GM21526 (cell line): ENCODE measurements around the gene WNT7B.

Experiments used
- ATAC-seq: cut with Tn5 transposase; IDR thresholded peaks from one replicate; pipeline ENCODE4 v1.9.1; 2021; ENCODE audit warnings: moderate library complexity; ENCODE audit not compliant: unreplicated experiment, low FRiP score

Gene WNT7B

GRCh38 chr22:45977003-45977411 lies at the start of gene WNT7B:
Gene WNT7B (minus strand): TSS chr22:45977162. CDS start chr22:45976754, 408 bp downstream.
- ATAC-seq: no peak

DNA sequence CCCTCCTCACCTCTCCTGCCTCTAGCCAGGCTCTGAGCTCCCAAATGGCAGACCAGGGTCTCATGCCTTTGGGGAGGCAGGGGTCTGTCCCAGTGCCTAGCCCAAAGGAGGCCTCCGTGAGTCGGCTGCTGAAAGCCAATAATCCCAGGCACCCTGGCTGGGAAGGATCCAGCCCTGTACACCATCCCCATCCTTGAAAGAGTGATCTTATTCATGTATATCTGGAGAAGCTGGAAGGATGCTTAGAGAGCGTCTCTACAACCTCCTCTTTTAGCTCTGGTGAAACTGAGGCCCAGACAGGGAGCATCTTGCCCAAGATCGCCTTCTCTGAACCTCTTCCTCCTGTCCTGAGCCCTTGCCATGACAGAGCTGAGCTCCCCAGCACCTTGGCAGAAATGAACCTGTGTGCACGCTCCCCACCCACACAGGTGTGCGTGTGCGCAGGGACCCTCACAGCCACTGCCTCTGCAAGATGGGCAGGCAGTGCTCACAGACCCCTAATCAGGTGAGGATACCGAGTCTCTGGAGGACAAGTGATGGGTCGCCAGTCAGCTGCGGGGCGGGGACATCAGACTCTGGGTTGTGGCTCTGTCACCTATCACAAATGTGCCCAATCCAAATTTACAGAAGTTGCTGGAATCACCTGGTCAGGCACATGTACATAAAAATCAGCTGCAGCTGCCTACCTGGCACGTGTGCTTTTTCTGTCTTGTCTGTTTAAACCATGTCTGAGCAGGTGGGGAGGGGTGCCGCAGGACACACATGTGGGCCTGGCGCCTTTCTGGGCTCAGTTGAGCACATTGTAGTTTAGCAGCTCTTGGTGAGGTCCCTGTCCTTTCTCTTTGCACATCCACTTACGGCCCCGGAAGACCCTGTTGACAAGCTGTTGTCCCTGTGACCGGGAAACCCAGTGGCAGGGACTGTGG lies 49.3 kb upstream of the WNT7B start:
- no peak for ATAC-seq

GRCh38 chr22:46025225-46025972 lies 48.4 kb upstream of the WNT7B start:
- no peak for ATAC-seq

DNA sequence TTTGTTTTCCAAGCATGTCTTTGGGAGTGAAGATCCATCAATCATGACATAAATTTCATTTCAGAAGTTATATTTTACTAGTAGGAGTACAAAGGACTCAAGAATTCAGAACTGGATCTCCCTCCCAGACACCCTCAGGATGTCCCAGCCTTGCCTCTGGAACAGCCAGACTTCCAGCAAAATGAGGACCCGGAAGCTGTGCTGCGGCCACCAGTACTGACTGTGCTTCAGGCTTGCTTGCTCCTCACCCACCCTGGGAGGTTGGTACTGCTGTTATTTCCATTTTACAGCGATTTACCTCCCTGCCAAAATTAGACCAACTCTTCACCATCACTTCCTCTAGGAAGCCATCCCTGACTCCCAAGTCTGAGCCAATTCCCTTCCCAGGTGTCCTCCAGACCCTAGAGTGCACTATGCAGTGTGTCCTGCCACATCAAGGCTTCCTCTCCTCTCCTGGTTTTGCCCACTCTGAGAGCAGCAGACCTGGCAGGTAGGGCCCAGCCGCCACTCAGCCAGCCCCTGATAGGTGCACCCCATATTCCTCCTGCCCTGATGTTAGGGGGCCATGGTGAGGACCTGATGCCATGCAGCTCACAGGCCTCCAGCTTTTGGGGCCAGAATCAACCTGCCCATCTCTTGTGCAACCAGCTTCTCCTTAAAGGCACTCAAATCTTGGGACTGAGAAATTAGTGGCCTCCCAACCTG lies 47.3 kb upstream of the WNT7B start:
- ATAC-seq: no peak

DNA sequence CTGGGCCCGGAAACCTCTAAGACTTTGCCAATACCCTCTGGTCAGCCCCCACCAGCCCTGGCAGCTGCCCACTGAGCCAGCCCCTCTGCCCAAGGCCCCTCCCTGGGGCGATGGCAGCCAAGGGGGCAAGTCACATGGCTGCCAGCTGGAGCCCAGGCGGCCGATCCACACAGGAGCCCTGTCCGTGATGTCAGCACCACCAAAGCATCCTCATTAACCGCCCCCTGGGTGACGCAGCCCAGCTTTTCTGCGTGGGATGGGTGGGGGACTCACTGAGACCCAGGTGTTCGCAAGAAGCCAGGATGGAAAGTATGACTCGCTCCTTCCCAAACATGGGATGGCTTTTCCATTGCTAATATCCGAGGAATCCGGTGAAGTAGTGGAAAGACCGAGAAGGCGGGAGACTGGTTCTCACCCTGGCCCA lies 46.6 kb upstream of the WNT7B start:
- no peak for ATAC-seq

- ATAC-seq: no peak
These were observed 46.0 kb upstream of the WNT7B start for GRCh38 chr22:46022881-46023512.

- ATAC-seq: no peak
These were observed 44.6 kb upstream of the WNT7B start for GRCh38 chr22:46021577-46021976.

DNA sequence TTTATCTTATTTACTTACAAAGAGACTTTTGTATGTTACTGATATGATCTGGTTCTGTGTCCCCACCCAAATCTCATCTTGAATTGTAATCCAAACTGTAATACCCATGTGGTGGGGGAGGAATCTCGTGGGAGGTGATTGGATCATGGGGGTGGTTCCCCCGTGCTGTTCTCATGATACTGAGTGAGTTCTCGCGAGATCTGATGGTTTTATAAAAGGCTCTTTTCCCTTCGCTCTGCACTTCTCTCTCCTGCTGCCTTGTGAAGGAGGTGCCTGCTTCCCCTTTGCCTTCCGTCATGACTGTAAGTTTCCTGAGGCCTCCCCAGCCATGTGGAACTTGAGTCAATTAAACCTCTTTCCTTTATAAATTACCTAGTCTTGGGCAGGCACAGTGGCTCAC lies 42.4 kb upstream of the WNT7B start:
- no peak for ATAC-seq

- ATAC-seq: no peak
These were observed 41.9 kb upstream of the WNT7B start for GRCh38 chr22:46018859-46019258.

GRCh38 chr22:46017166-46017565 lies 40.2 kb upstream of the WNT7B start:
- ATAC-seq: no peak

DNA sequence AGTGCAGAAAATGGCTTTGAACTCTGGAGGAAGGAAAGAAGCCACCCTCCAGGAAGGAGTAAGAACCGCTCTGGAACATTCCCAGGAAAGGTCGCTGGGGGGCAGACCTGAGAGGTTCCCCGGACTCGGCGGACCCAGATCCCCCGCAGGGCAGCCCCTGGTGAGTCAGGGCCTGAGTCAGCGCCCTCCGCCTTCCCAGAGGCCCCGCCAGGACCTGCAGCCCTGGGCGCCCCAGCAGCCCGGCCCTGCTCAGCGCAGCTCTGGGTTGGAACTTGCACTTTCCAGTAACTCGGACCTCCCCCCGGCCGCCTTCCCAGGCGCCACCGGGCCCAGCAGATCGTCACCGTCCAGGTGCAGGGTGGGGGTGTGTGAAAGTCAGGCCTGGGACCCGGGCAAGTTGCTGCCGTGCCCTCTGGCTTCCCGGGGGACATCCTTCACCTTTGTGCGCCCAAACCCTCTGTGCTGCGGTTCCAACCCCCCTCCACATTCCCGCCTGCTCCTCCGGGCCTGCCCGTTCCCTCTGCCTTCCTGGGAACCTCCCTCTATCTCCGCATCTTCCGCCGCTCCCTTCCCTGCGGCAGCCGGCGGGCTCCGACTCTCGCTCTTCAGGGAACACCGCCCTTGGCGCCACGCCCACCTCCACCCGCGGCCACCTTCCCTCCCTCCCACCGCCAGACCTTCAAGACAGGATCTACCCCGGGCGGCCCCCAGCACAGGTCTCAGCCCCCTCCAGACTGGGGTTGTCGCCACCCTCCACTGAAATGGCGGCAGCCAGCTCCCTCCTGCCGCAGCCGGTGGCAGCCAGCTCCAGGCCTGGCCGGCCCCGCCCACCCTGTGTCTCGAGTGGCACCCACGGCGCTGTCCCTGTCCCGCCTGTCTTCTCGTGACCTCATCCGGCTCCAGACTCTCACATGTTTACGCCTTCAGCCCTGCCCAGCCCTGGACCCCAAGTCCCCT lies 36.8 kb upstream of the WNT7B start:
- ATAC-seq: peak; percentile 80

DNA sequence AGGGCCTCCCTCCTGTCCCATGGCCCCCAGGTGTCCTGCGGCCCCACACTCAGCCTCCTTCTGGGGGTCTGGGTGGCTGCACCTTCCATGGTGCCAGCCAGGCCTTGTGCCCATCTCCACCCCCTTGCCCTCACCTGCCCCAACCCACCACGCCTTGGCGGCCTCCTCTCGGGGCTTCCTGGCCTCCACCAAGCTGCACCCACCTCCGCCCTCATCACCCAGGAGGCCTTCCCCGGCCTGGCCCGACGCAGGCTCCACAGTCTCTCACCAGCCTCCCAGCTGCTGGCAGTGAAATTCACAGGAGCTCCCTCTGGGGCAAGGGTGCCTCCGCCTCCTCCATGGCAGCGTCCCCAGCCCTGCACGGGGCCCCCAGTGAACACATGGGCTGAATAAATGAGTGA lies 35.9 kb upstream of the WNT7B start:
- ATAC-seq: no peak

- no peak for ATAC-seq
These were observed 35.4 kb upstream of the WNT7B start for GRCh38 chr22:46012182-46012880.

DNA sequence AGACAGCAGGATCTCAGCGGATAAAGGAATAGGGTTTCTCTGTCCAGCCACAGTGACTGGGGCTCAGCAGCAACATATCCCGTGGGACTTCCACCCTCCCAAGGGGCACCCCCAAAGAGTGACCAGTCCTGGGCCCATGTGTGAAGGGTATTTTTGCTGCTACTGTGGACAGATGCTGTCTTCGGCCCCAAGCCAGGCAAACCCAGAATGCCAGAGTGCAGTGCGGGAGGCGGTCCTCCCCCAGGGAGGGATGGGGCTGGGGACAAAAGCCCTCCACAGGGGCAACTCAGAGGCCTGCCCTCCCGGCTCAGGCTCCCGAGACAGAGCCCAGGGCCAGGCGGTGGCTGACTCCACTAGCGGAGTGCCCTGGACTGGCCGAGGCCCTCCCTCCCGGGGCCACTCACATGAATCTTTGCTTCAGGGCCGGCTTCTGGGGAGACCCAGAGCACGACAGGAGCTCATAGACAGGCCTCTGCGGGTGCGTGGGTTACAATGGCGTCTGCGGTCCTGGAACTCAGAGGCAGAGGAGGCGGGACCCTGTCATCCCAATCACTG lies 34.7 kb upstream of the WNT7B start:
- no peak for ATAC-seq

DNA sequence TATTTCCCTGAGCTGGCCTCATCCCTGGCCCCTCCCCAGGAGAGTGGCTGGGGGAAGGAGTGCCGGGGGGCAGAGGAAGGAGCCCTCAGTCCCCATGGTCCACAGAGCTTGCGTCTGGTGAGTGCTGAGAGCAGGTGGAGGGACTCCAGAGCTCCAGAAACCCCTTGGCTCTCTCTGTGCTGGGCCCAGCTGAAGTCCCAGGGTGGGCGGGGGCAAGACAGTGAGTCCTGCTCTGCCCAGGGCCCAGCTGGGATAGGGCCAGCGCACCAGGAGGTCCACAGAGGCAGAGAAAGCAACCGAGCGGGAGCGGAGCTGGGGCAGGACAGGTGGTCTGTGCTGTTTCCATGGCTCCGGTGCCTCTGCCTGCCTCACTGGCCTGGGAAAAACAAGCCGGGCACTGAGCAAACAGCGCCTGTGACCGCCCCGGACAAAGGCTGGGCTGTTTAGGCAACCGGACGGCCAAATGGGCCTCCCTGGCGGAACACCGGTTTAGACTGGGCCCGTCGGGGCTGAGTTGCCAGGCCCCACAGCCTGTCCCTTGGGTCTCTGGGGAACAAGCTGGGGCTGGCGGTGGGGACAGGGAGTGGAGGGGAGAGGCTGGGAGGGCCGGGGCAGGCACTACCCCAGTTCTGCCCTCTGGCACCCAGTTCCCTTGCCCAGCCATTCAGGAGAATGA lies 34.1 kb upstream of the WNT7B start:
- ATAC-seq: no peak

DNA sequence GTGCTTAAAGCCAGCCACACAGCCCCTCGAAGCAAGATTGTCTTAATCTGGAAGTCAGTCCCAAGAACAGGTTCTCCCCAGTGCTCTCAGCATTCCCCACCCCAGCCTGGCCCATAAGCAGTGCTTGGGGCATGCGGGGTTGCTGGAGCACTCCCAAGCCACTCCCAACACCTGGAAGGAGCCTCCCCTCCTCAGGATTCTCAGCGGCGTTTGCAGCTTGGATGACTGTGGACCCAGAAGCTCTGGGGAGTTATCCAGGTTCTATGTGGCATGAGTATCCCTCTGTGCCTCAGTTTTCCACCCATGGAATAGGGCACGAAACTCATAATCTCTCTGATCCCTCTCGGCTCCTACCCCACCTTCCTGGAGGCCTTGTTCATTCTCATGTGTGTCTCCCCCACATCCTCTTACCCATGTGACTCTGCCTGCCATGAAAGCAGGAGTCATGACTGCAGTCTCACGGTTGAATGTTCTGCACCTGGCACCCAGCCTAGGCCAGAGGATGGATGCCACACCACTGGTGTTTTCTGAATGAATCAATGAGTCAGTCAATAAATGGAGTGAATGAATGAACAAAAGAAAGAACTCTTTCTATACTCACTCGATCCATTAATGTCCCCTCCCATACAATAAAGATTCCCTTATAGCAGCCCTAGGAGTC lies 33.4 kb upstream of the WNT7B start:
- no peak for ATAC-seq

- no peak for ATAC-seq
These were observed 32.8 kb upstream of the WNT7B start for GRCh38 chr22:46009730-46010129.
